SK-N-SH (cell line): Measurements from ENCODE around the gene CDH13. TPM values are rescaled to one million over a fixed set of nuclear protein-coding genes. Genes with fewer than 3 reads are reported as not detected.

Experiments used
- CTCF ChIA-PET: fragments of 300-600, 350-600 bp; formaldehyde crosslinking; extraction: SDS; loops from one replicate; lab custom pipeline; 2021; lab: Yijun Ruan, JAX
- POLR2A ChIA-PET: fragments of 350-600 bp; sonication (Branson Sonifier 250); formaldehyde crosslinking; extraction: SDS; loops from one replicate; lab custom pipeline; 2020; ENCODE audit warnings: antibody characterized with exemption, inconsistent platforms; lab: Yijun Ruan, JAX
- DNase-seq: peaks from one replicate; pipeline ENCODE4 v3.0.0; 2012
- H2AFZ ChIP-seq: fragments of 200-600 bp; sonication (generic); 2 replicates; pipeline ENCODE4 v1.8.1; 2016; ENCODE audit warnings: antibody characterized with exemption, mild to moderate bottlenecking, low read depth
- H3F3A ChIP-seq: fragments of 200-600 bp; sonication (generic); replicated peaks from 2 replicates; pipeline ENCODE3; 2016; ENCODE audit warnings: antibody characterized with exemption, mild to moderate bottlenecking; ENCODE audit not compliant: insufficient read depth
- H3K27ac ChIP-seq, 2 experiments: fragments of 200-500 bp in 1 of 2; fragments of 200-600 bp in 1 of 2; sonication (Bioruptor generic) in 1 of 2; sonication (generic), shearing (Covaris generic) in 1 of 2; 2 replicates each; pipeline versions ENCODE4 v1.5.1 to v1.6.1; 2014 to 2016; ENCODE audit warnings: low read depth in 2 of 2, inconsistent platforms in 1 of 2, low read length in 1 of 2, mild to moderate bottlenecking in 1 of 2, mixed read lengths in 1 of 2
- H3K27me3 ChIP-seq: fragments of 200-600 bp; sonication (generic), shearing (Covaris generic); 2 replicates; pipeline ENCODE4 v1.6.1; 2016; ENCODE audit warnings: mixed run types; ENCODE audit not compliant: insufficient read depth
- H3K36me3 ChIP-seq, 2 experiments: fragments of 200-500 bp in 1 of 2; fragments of 200-600 bp in 1 of 2; sonication (Bioruptor generic) in 1 of 2; sonication (generic) in 1 of 2; replicated peaks in 1 of 2; 2 replicates each; pipeline versions ENCODE3 to v1.5.1; 2014 to 2016; ENCODE audit warnings: low read length in 1 of 2, mild to moderate bottlenecking in 1 of 2; ENCODE audit not compliant: insufficient read depth in 2 of 2, control insufficient read depth in 1 of 2
- H3K4me1 ChIP-seq, 2 experiments: fragments of 200-500 bp in 1 of 2; fragments of 200-600 bp in 1 of 2; sonication (Bioruptor generic) in 1 of 2; sonication (generic), shearing (Covaris generic) in 1 of 2; 2 replicates each; pipeline versions ENCODE4 v1.5.1 to v1.6.1; 2014 to 2016; ENCODE audit warnings: low read depth in 1 of 2, low read length in 1 of 2, mixed run types in 1 of 2; ENCODE audit not compliant: insufficient read depth in 2 of 2, control insufficient read depth in 1 of 2
- H3K4me2 ChIP-seq: fragments of 200-600 bp; sonication (generic), shearing (Covaris generic); 2 replicates; pipeline ENCODE4 v1.6.1; 2017; ENCODE audit warnings: mixed run types
- H3K4me3 ChIP-seq, 2 experiments: fragments of 200-500 bp in 1 of 2; fragments of 200-600 bp in 1 of 2; sonication (Bioruptor generic) in 1 of 2; sonication (generic), shearing (Covaris generic) in 1 of 2; 2 replicates each; pipeline versions ENCODE4 v1.5.1 to v1.8.1; 2014 to 2016; ENCODE audit warnings: low read depth in 2 of 2, inconsistent platforms in 1 of 2, low read length in 1 of 2, mild to moderate bottlenecking in 1 of 2, mixed read lengths in 1 of 2, moderate library complexity in 1 of 2
- H3K79me2 ChIP-seq: fragments of 200-600 bp; sonication (generic); 2 replicates; pipeline ENCODE4 v1.8.1; 2017; ENCODE audit warnings: mild to moderate bottlenecking; ENCODE audit not compliant: insufficient read depth
- H3K9ac ChIP-seq: fragments of 200-600 bp; sonication (generic); 2 replicates; pipeline ENCODE4 v1.6.1; 2017; ENCODE audit warnings: mixed run types
- H3K9me2 ChIP-seq: fragments of 200-600 bp; sonication (generic); 2 replicates; pipeline ENCODE4 v1.6.1; 2017; ENCODE audit warnings: mixed run types
- H3K9me3 ChIP-seq: fragments of 200-600 bp; sonication (generic); 2 replicates; pipeline ENCODE4 v1.6.1; 2017; ENCODE audit warnings: mixed run types, mild to moderate bottlenecking, moderate library complexity
- H4K20me1 ChIP-seq: fragments of 200-600 bp; sonication (generic); 2 replicates; pipeline ENCODE4 v1.6.1; 2017; ENCODE audit warnings: mild to moderate bottlenecking, mixed run types; ENCODE audit not compliant: insufficient read depth
- EP300 ChIP-seq, 2 experiments: IDR thresholded peaks; 2 replicates each; pipeline versions ENCODE4 v1.4.0 to v1.6.1; 2012; ENCODE audit warnings: borderline replicate concordance in 1 of 2, low read depth in 1 of 2, low read length in 1 of 2
- FOSL2 ChIP-seq: IDR thresholded peaks from 2 replicates; pipeline ENCODE4 v1.4.0; 2012; ENCODE audit warnings: low read depth, mild to moderate bottlenecking, moderate library complexity, borderline replicate concordance
- FOXJ3 ChIP-seq: sonication (generic); formaldehyde crosslinking; IDR thresholded peaks from 2 replicates; pipeline ENCODE4 v1.5.1; 2020; ENCODE audit warnings: mild to moderate bottlenecking, missing genetic modification reagents
- JUND ChIP-seq: IDR thresholded peaks from 2 replicates; pipeline ENCODE4 v1.4.0; 2012
- NFIC ChIP-seq: IDR thresholded peaks from 2 replicates; pipeline ENCODE4 v1.4.0; 2012; ENCODE audit warnings: borderline replicate concordance
- POLR2AphosphoS5 ChIP-seq: IDR thresholded peaks from 2 replicates; pipeline ENCODE4 v1.6.1; 2012; ENCODE audit warnings: low read depth, low read length
- RAD21 ChIP-seq: IDR thresholded peaks from 2 replicates; pipeline ENCODE4 v1.6.1; 2012; ENCODE audit warnings: mild to moderate bottlenecking, low read length
- RFX5 ChIP-seq: IDR thresholded peaks from 2 replicates; pipeline ENCODE4 v1.6.1; 2012; ENCODE audit warnings: mild to moderate bottlenecking, improper control_type of control experiment, low read length
- RXRA ChIP-seq: IDR thresholded peaks from 2 replicates; pipeline ENCODE4 v1.4.0; 2012; ENCODE audit warnings: low read depth, mild to moderate bottlenecking, borderline replicate concordance
- SMC3 ChIP-seq: IDR thresholded peaks from 2 replicates; pipeline ENCODE4 v1.6.1; 2012; ENCODE audit warnings: low read depth, low read length, improper control_type of control experiment
- TCF12 ChIP-seq: IDR thresholded peaks from 2 replicates; pipeline ENCODE4 v1.4.0; 2012
- TEAD4 ChIP-seq: IDR thresholded peaks from 2 replicates; pipeline ENCODE4 v1.4.0; 2012; ENCODE audit warnings: mild to moderate bottlenecking, borderline replicate concordance; ENCODE audit not compliant: insufficient read depth
- USF2 ChIP-seq: fragments of 150-350 bp; IDR thresholded peaks from 2 replicates; pipeline ENCODE4 v1.6.1; 2017; ENCODE audit warnings: antibody characterized with exemption, low read length, low read depth, borderline replicate concordance
- WGBS: methylation state at CpG from one replicate; pipeline ENCODE4 v1.1.6; 2017; ENCODE audit warnings: low lambda C conversion rate; 5-methylcytosine and 5-hydroxymethylcytosine counted together
- polyA plus RNA-seq, 3 experiments: library from polyadenylated mRNA; depleted of rRNA; stranded (reverse); fragments of >200 nt; gene quantifications; 2 replicates each; pipeline ENCODE4 v1.2.3, GENCODE V29; 2012
- TF ChIP-seq, protein P1 (sequence below): IDR thresholded peaks from 2 replicates; pipeline ENCODE4; 2012
- TF ChIP-seq, protein P2 (sequence below): IDR thresholded peaks from 2 replicates; pipeline ENCODE4 v1.4.0; 2012; ENCODE audit warnings: low read depth
- TF ChIP-seq, protein P3 (sequence below): IDR thresholded peaks from 2 replicates; pipeline ENCODE4 v1.4.0; 2012; ENCODE audit warnings: low read depth, borderline replicate concordance

The CDH13 gene
- polyA plus RNA-seq, 1 of the 3 experiments (the other 2 are of a cell fraction) = 93.0 TPM

DNA sequence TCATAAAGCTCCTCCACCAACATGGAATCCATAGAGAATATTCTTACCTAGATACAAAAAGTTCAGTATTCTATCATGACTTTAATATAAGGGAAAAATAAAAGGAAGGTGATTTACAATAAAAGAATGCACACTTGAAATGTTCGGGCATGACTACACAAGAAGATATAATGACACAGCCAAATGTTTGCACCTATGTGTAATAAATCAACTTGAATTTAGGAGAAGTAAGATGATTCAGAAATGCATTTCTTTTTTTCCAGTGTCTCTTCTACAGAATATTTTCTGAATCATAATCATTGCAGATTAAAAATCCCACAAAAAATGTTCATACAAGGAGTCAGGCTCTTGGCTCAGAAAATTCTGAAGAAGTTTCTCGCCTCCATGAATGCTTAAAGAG, 777.0 kb downstream of the CDH13 start:
- no peaks in the 10 kb centered on the region for H3K79me2 ChIP-seq
- H3K4me1 ChIP-seq = 0 out of 4 replicates have a peak, but pooled peaks cover 0 to 5% of the 10 kb centered on the region in 2 experiments
- peak overlapping the region; percentile 12 to 89; a peak in 3 of 4 replicates for H3K27ac ChIP-seq
- H4K20me1 ChIP-seq = no peaks in the 10 kb centered on the region
- TF ChIP-seq FOSL2 (peak; percentile 88), FOXJ3 (CRISPR knock-in tag) (no peak), POLR2AphosphoS5 (peak; percentile 29; the same call in 1 of the 2 replicates), TEAD4 (peak; percentile 70), NFIC (peak; percentile 58; the same call in 1 of the 2 replicates), USF2 (no peak), RXRA (0 out of 2 replicates have a peak, but pooled peaks have one; percentile 44), SMC3 (no peak), TCF12 (peak; percentile 80), RFX5 (no peak), EP300 (IDR thresholded peaks at IDR 0.05; ENCODE audit: borderline replicate concordance in 1 of 2, low read depth in 1 of 2, low read length in 1 of 2) (peak in 1 of 2 experiments; percentile 88; a peak in 3 of 4 replicates), JUND (peak; percentile 89), RAD21 (no peak)
- TF ChIP-seq, protein P1, sequence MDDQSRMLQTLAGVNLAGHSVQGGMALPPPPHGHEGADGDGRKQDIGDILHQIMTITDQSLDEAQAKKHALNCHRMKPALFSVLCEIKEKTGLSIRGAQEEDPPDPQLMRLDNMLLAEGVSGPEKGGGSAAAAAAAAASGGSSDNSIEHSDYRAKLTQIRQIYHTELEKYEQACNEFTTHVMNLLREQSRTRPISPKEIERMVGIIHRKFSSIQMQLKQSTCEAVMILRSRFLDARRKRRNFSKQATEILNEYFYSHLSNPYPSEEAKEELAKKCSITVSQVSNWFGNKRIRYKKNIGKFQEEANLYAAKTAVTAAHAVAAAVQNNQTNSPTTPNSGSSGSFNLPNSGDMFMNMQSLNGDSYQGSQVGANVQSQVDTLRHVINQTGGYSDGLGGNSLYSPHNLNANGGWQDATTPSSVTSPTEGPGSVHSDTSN = peak; percentile 87
- TF ChIP-seq, protein P2, sequence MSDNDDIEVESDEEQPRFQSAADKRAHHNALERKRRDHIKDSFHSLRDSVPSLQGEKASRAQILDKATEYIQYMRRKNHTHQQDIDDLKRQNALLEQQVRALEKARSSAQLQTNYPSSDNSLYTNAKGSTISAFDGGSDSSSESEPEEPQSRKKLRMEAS = no peak
- TF ChIP-seq, protein P3, sequence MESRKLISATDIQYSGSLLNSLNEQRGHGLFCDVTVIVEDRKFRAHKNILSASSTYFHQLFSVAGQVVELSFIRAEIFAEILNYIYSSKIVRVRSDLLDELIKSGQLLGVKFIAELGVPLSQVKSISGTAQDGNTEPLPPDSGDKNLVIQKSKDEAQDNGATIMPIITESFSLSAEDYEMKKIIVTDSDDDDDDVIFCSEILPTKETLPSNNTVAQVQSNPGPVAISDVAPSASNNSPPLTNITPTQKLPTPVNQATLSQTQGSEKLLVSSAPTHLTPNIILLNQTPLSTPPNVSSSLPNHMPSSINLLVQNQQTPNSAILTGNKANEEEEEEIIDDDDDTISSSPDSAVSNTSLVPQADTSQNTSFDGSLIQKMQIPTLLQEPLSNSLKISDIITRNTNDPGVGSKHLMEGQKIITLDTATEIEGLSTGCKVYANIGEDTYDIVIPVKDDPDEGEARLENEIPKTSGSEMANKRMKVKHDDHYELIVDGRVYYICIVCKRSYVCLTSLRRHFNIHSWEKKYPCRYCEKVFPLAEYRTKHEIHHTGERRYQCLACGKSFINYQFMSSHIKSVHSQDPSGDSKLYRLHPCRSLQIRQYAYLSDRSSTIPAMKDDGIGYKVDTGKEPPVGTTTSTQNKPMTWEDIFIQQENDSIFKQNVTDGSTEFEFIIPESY = 0 out of 2 replicates have a peak, but pooled peaks have one; percentile 29
- H3K9ac ChIP-seq = peak overlapping the region; percentile 37; the same call in 1 of the 2 replicates
- CTCF ChIA-PET = no interaction called here
- H3K9me2 ChIP-seq = no peaks in the 10 kb centered on the region
- no peaks in the 10 kb centered on the region for H3K36me3 ChIP-seq
- DNase-seq = no peak
- WGBS = 9% methylated on average over 2 of the region's 2 CpGs
- no peaks in the 10 kb centered on the region for H3K27me3 ChIP-seq
- H3K4me3 ChIP-seq = no peak overlapping the region
- peak overlapping the region; percentile 30; the same call in 1 of the 2 replicates for H3K4me2 ChIP-seq
- peak overlapping the region; percentile 3; the same call in 1 of the 2 replicates for H2AFZ ChIP-seq
- POLR2A ChIA-PET = no interaction called here
- H3F3A ChIP-seq = peaks cover 36% of the 10 kb centered on the region
- no peaks in the 10 kb centered on the region for H3K9me3 ChIP-seq
